ENCODE results near the gene DBP.

The DBP gene

GRCh38 chr19:48609571-48610108 is 27.5 kb downstream of the DBP start:
- DNase-seq (ENCODE audit: low spot score) = no peak

GRCh38 chr19:48608798-48609263 is 28.3 kb downstream of the DBP start:
- peak; percentile 75 for DNase-seq (ENCODE audit: low spot score)

- no peak for DNase-seq (ENCODE audit: low spot score)
These were observed 29.8 kb downstream of the DBP start for GRCh38 chr19:48607359-48607755.

- peak; percentile 45 for DNase-seq (ENCODE audit: low spot score)
These were observed 30.5 kb downstream of the DBP start, which contains the start of gene SPACA4 for GRCh38 chr19:48606463-48607358. TSS of gene SPACA4 (plus strand) at chr19:48606742. CDS start at chr19:48606979, 237 bp downstream.

DNA sequence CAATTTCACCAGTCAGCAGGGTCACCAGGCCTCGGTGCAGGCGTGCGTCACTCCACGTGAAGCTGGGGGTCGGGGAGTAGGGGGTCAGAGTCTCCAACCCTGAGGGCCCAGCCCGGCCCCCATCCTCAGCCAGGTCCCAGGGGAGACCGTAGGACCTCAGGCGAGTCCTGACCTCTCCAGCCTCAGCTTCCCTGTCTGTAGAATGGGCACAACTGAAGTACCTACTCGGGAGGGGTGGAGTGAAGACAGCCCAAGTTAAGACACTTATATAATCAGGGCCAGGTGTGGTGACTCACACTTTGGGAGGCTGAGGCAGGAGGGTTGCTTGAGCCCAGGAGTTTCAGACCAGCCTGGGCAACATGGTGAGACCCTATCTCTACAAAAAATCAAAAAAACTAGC is 33.3 kb downstream of the DBP start:
- no peak for DNase-seq (ENCODE audit: low spot score)

- DNase-seq (ENCODE audit: low spot score) = no peak
These were observed 33.7 kb downstream of the DBP start for GRCh38 chr19:48603449-48603848.

- DNase-seq (ENCODE audit: low spot score) = no peak
These were observed 34.2 kb downstream of the DBP start for GRCh38 chr19:48603001-48603400.

- no peak for DNase-seq (ENCODE audit: low spot score)
These were observed 36.3 kb downstream of the DBP start for GRCh38 chr19:48600679-48601417.

GRCh38 chr19:48598996-48599700 is 38.0 kb downstream of the DBP start:
- no peak for DNase-seq (ENCODE audit: low spot score)

- no peak for DNase-seq (ENCODE audit: low spot score)
These were observed 40.3 kb downstream of the DBP start for GRCh38 chr19:48596679-48597465.

DNA sequence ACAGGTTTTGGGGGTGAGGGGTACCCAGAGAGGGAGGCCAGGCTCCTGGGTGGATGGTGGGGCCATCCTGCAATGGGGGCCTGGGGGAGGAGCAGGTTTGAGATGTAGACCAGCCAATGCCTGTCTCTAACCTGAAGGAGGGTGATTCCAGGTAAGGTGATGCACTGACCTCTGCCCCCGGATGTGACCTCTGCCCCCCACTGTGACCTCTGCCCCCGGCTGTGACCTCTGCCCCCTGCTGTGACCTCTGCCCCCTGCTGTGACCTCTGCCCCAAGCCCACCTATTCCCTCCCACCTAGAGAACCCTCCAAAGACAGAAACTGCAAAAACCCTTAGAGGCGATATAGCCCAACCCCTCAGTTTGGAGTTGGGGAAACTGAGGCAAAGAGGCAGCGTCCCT is 40.9 kb downstream of the DBP start:
- DNase-seq (ENCODE audit: low spot score) = no peak

- DNase-seq (ENCODE audit: low spot score) = no peak
These were observed 41.3 kb downstream of the DBP start for GRCh38 chr19:48595833-48596232.

GRCh38 chr19:48595171-48595570 is 42.0 kb downstream of the DBP start:
- DNase-seq (ENCODE audit: low spot score) = no peak

DNA sequence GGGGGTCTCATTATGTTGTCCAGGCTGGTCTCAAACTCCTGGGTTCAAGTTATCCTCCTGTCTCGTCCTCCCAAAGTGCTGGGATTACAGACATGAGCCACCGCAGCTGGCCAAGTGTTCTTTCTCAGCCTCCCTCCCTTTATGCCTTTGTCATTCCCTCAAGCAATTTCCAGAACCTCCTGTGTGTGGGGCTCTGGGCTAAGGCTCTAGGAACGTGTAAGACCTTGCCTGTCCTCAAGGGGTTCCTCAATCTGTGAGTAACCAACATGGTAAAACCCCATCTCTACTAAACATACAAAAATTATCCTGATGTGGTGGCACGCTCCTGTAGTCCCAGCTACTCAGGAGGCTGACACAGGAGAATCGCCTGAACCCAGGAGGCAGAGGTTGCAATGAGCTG is 46.2 kb downstream of the DBP start:
- no peak for DNase-seq (ENCODE audit: low spot score)

DNA sequence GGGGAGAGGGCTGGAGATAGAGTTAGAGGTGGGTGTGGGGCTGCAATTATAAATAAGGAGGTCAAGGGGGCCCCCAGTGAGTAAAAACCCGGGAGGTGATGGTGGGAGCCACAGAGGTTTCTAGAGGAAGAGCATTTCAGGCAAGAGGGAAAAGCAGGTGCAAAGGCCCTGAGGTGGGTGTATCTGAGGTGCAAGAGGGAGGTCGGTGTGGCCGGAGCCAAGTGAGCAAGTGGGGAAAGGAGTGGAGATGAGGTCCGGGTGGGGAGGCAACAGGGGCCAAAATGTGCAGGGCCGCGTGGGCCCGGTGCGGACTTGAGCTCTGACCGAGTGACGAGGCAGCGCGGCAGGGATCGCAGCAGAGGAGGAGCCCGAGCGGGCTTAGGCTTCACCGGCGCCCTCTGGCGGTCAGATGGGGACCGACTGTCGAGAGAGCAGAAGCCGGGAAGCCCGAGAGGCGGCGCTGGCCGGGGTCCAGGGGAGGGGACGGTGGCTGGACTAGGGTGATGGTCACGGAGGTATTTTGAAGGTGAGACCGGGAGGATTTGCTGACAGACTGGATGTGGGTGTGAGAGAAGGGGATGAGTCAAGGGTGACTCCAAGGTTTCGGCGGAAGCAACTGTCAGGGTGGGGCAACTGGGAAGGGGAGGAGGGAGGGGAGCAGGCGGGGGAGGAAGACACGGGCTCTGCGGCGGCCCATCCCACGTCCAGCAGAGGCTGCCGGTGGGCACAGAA is 48.3 kb downstream of the DBP start:
- DNase-seq (ENCODE audit: low spot score) = peak; percentile 93

GRCh38 chr19:48587387-48587786 is 49.8 kb downstream of the DBP start:
- DNase-seq (ENCODE audit: low spot score) = no peak

GRCh38 chr19:48582168-48582567 is 55.0 kb downstream of the DBP start:
- no peak for DNase-seq (ENCODE audit: low spot score)
